IMR-90 (cell line): ENCODE results near the gene LGALSL. TPM values are rescaled to one million over a fixed set of nuclear protein-coding genes. Genes with fewer than 3 reads are reported as not detected.

Experiments used
- ATAC-seq: fragments of 200-7000 bp; cut with Tn5 transposase; 2 replicates; pipeline ENCODE4 v1.9.1; 2020; ENCODE audit warnings: low read depth, mild to moderate bottlenecking, moderate library complexity
- BruUV-seq: library from RNA; stranded (reverse); fragments of 400-500 nt; replicated peaks from 2 replicates; lab custom pipeline; 2021; lab: Mats Ljungman, UMichigan
- CTCF ChIA-PET: fragments of 300-600 bp; formaldehyde crosslinking; extraction: SDS; loops from one replicate; lab custom pipeline; 2021; ENCODE audit warnings: antibody characterized with exemption; lab: Yijun Ruan, JAX
- POLR2A ChIA-PET: fragments of 300-600 bp; sonication (Branson Sonifier 250); formaldehyde crosslinking; loops from one replicate; lab custom pipeline; 2022; ENCODE audit warnings: antibody characterized with exemption; ENCODE audit not compliant: unreplicated experiment; lab: Charles Lee
- DNase-seq: peaks from one replicate; pipeline ENCODE4 v3.0.0; 2013
- H2AFZ ChIP-seq: replicated peaks from 2 replicates; pipeline ENCODE3; 2013; ENCODE audit warnings: low read length, mild to moderate bottlenecking; ENCODE audit not compliant: poor library complexity
- H2AK5ac ChIP-seq: 2 replicates; pipeline ENCODE4 v1.6.1; 2013; ENCODE audit warnings: low read depth, low read length, inconsistent platforms
- H2AK9ac ChIP-seq: replicated peaks from 2 replicates; pipeline ENCODE3; 2013; ENCODE audit warnings: mild to moderate bottlenecking, low read depth, low read length, moderate library complexity; ENCODE audit not compliant: poor library complexity
- H2BK120ac ChIP-seq: 2 replicates; pipeline ENCODE4 v1.6.1; 2013; ENCODE audit warnings: low read depth, low read length, inconsistent platforms
- H2BK15ac ChIP-seq: 3 replicates; pipeline ENCODE4 v1.6.1; 2013; ENCODE audit warnings: low read depth, low read length, inconsistent platforms
- H2BK20ac ChIP-seq: 2 replicates; pipeline ENCODE4 v1.6.1; 2013; ENCODE audit warnings: low read depth, mild to moderate bottlenecking, inconsistent platforms, low read length, moderate library complexity
- H2BK5ac ChIP-seq: 2 replicates; pipeline ENCODE4 v1.6.1; 2013; ENCODE audit warnings: mild to moderate bottlenecking, low read depth, low read length, inconsistent platforms; ENCODE audit not compliant: poor library complexity, severe bottlenecking
- H3K14ac ChIP-seq: replicated peaks from 2 replicates; pipeline ENCODE4 v1.6.1; 2013; ENCODE audit warnings: low read depth, low read length, inconsistent platforms
- H3K18ac ChIP-seq: 2 replicates; pipeline ENCODE4 v1.6.1; 2013; ENCODE audit warnings: low read depth, low read length, control low read depth
- H3K23ac ChIP-seq: 2 replicates; pipeline ENCODE4 v1.6.1; 2013; ENCODE audit warnings: low read depth, low read length, inconsistent platforms
- H3K27ac ChIP-seq: 2 replicates; pipeline ENCODE4 v1.5.1; 2013; ENCODE audit warnings: mild to moderate bottlenecking, control low read depth, low read length; ENCODE audit not compliant: insufficient read depth
- H3K27me3 ChIP-seq: 2 replicates; pipeline ENCODE4 v1.6.1; 2013; ENCODE audit warnings: low read length; ENCODE audit not compliant: control insufficient read depth, insufficient read depth
- H3K36me3 ChIP-seq: 2 replicates; pipeline ENCODE4 v1.6.1; 2013; ENCODE audit warnings: low read length, mixed read lengths; ENCODE audit not compliant: control insufficient read depth, insufficient read depth
- H3K4ac ChIP-seq: 2 replicates; pipeline ENCODE4 v1.6.1; 2013; ENCODE audit warnings: low read depth, low read length, inconsistent platforms
- H3K4me1 ChIP-seq: 2 replicates; pipeline ENCODE4 v1.6.1; 2013; ENCODE audit warnings: low read length, mixed read lengths; ENCODE audit not compliant: control insufficient read depth, insufficient read depth
- H3K4me2 ChIP-seq: 2 replicates; pipeline ENCODE4 v1.6.1; 2013; ENCODE audit warnings: low read depth, mild to moderate bottlenecking, control low read depth, low read length, moderate library complexity
- H3K4me3 ChIP-seq: 2 replicates; pipeline ENCODE4 v1.5.1; 2013; ENCODE audit warnings: low read depth, mild to moderate bottlenecking, control low read depth, low read length, moderate library complexity; ENCODE audit not compliant: insufficient read depth
- H3K56ac ChIP-seq: 2 replicates; pipeline ENCODE4 v1.6.1; 2013; ENCODE audit warnings: low read length, inconsistent platforms; ENCODE audit not compliant: insufficient read depth; ENCODE audit errors: extremely low read depth
- H3K79me1 ChIP-seq, 2 experiments: 2 replicates each; pipeline ENCODE4 v1.6.1; 2013; ENCODE audit warnings: low read length in 2 of 2, inconsistent platforms in 1 of 2, low read depth in 1 of 2
- H3K9ac ChIP-seq: 2 replicates; pipeline ENCODE4 v1.6.1; 2013; ENCODE audit warnings: low read depth, low read length, control low read depth
- H3K9me1 ChIP-seq: 2 replicates; pipeline ENCODE4 v1.6.1; 2013; ENCODE audit warnings: low read length, inconsistent platforms; ENCODE audit not compliant: insufficient read depth
- H3K9me3 ChIP-seq: 2 replicates; pipeline ENCODE4 v1.6.1; 2013; ENCODE audit warnings: low read length; ENCODE audit not compliant: control insufficient read depth, insufficient read depth
- H4K20me1 ChIP-seq: 2 replicates; pipeline ENCODE4 v1.6.1; 2013; ENCODE audit warnings: low read length, inconsistent platforms; ENCODE audit not compliant: insufficient read depth
- H4K5ac ChIP-seq: 2 replicates; pipeline ENCODE4 v1.6.1; 2013; ENCODE audit warnings: mild to moderate bottlenecking, low read depth, low read length, control low read depth
- H4K8ac ChIP-seq, 2 experiments: 2 replicates each; pipeline ENCODE4 v1.6.1; 2013; ENCODE audit warnings: low read depth in 2 of 2, low read length in 2 of 2, control low read depth in 1 of 2, inconsistent platforms in 1 of 2
- H4K91ac ChIP-seq: 2 replicates; pipeline ENCODE4 v1.6.1; 2013; ENCODE audit warnings: low read depth, low read length, inconsistent platforms; ENCODE audit not compliant: insufficient read depth
- SMC3 ChIP-seq: fragments of 150-350 bp; IDR thresholded peaks from 2 replicates; pipeline ENCODE4 v1.6.1; 2016; ENCODE audit warnings: low read depth, mild to moderate bottlenecking, antibody characterized with exemption, low read length, moderate library complexity
- WGBS, 2 experiments: methylation state at CpG; one replicate each; pipeline versions ENCODE4 v1.1.5 to v1.1.7; 2013; ENCODE audit warnings: missing lambda C conversion rate in 2 of 2; ENCODE audit not compliant: insufficient read length in 1 of 2; ENCODE audit errors: extremely low coverage in 2 of 2; 5-methylcytosine and 5-hydroxymethylcytosine counted together
- dilution Hi-C: fragments of 300-500 bp; cut with HindIII; formaldehyde crosslinking; loops from one replicate; pipeline ENCODE4 v1.14.3; 2018; ENCODE audit warnings: low sequenced_read_pairs; ENCODE audit not compliant: unreplicated experiment
- in situ Hi-C: fragments of 300-500 bp; cut with MboI; formaldehyde crosslinking; loops from 3 replicates; pipeline ENCODE4 v1.14.3; 2019; ENCODE audit warnings: low sequenced_read_pairs, inconsistent platforms, mixed read lengths
- intact Hi-C: fragments of 100-400 bp; cut with micrococcal nuclease; formaldehyde crosslinking; loops from 2 replicates; pipeline ENCODE4 v1.10.0; 2022
- polyA plus RNA-seq, 3 experiments: library from polyadenylated mRNA; depleted of rRNA; stranded (reverse); fragments of >200 nt; gene quantifications; 2 replicates each; pipeline ENCODE4 v1.2.3, GENCODE V29; 2012; ENCODE audit warnings: low replicate concordance in 1 of 3
- total RNA-seq: library from RNA; depleted of rRNA; stranded (reverse); fragments of >200 nt; gene quantifications from 2 replicates; pipeline ENCODE4 v1.2.3, GENCODE V29; 2012

LGALSL gene
- total and polyA plus RNA-seq, 2 of the 4 experiments (the other 2 are of a cell fraction), result 0.86 to 2.9 TPM

DNA sequence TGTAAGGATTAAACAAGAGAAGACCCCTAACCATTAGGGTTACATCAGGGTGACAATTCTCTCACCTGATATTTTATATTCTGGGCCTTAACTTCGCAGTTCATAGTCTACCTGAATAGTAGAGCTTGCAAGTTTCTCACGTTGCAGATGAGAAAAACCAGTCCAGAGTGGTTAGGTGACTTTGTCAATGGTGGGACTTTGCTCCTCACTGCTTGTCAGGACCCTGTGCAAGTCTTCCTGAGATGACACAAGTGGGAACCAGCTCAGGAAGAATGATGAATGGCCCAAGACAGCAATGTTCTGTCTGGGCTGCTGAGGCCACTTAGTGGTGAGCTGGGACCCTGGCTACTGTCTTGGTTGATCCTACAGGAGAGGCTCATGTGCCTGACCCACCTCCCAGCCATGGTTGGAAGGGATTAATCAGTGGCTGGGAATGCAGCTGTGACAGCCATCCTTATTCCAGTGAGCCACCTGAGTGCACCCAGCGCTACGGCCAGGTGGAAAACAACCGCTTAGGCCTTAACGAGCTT lies 16.9 kb downstream of the LGALSL start:
- Histone ChIP-seq H3K27ac (no peak overlapping the region), H3K9ac (no peak overlapping the region), H3K23ac (no peak overlapping the region), H4K20me1 (no peaks in the 10 kb centered on the region), H2BK5ac (no peak overlapping the region), H3K36me3 (no peaks in the 10 kb centered on the region), H3K4me1 (no peaks in the 10 kb centered on the region), H2BK15ac (no peak overlapping the region), H3K79me1 (no peaks in the 10 kb centered on the region), H3K14ac (no peak overlapping the region), H2AFZ (no peak overlapping the region), H3K4ac (no peak overlapping the region), H4K91ac (no peak overlapping the region), H2BK120ac (no peak overlapping the region), H3K9me3 (no peaks in the 10 kb centered on the region), H2BK20ac (no peak overlapping the region), H2AK5ac (no peak overlapping the region), H2AK9ac (no peak overlapping the region), H3K4me3 (no peak overlapping the region), H4K8ac (no peak overlapping the region), H3K27me3 (peaks cover 55% of the 10 kb centered on the region), H3K4me2 (no peak overlapping the region), H3K56ac (no peak overlapping the region), H3K18ac (no peak overlapping the region), H4K5ac (no peak overlapping the region), H3K9me1 (no peaks in the 10 kb centered on the region)
- dilution Hi-C loops, result no loop called here
- ChIA-PET CTCF (no interaction called here), POLR2A (no interaction called here)
- no peak for TF ChIP-seq SMC3
- in situ Hi-C loops, result no loop called here
- intact Hi-C loops, result no loop called here
- DNase-seq (no peak), ATAC-seq (no peak)
- WGBS, 2 experiments, result no CpG with 5 or more reads among the region's 6 CpGs
- BruUV-seq, result no TSS peak
